ENCODE measurements around the gene TNFRSF8.

DNA sequence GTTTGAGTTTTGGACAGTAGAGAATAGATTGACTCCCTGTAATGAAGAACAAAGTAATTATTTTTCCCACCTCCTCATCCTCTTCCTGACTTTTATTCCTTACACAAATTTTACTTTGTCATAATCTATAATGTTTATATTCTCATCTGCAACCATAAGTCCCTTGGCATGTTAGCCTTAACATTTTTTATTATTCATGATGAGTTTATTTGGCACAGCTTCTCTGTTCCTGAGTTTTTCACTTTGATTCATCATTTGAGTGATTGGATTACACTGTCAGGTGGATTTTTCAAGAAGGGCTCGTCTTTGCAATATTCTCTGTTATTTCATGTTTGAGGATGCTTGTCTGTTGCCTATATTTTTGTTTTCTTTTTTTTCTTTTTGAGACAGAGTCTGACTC, 35.7 kb downstream of the TNFRSF8 start:
- TF ChIP-seq, protein P1, sequence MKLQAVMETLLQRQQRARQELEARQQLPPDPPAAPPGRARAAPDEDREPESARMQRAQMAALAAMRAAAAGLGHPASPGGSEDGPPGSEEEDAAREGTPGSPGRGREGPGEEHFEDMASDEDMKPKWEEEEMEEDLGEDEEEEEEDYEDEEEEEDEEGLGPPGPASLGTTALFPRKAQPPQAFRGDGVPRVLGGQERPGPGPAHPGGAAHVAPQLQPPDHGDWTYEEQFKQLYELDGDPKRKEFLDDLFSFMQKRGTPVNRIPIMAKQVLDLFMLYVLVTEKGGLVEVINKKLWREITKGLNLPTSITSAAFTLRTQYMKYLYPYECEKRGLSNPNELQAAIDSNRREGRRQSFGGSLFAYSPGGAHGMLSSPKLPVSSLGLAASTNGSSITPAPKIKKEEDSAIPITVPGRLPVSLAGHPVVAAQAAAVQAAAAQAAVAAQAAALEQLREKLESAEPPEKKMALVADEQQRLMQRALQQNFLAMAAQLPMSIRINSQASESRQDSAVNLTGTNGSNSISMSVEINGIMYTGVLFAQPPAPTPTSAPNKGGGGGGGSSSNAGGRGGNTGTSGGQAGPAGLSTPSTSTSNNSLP (IDR thresholded peaks at IDR 0.05; ENCODE audit: borderline replicate concordance, low read depth, low read length), result no peak
- no peak for TF ChIP-seq DNMT1 (IDR thresholded peaks at IDR 0.05)
- TF ChIP-seq, protein P2, sequence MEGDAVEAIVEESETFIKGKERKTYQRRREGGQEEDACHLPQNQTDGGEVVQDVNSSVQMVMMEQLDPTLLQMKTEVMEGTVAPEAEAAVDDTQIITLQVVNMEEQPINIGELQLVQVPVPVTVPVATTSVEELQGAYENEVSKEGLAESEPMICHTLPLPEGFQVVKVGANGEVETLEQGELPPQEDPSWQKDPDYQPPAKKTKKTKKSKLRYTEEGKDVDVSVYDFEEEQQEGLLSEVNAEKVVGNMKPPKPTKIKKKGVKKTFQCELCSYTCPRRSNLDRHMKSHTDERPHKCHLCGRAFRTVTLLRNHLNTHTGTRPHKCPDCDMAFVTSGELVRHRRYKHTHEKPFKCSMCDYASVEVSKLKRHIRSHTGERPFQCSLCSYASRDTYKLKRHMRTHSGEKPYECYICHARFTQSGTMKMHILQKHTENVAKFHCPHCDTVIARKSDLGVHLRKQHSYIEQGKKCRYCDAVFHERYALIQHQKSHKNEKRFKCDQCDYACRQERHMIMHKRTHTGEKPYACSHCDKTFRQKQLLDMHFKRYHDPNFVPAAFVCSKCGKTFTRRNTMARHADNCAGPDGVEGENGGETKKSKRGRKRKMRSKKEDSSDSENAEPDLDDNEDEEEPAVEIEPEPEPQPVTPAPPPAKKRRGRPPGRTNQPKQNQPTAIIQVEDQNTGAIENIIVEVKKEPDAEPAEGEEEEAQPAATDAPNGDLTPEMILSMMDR (IDR thresholded peaks at IDR 0.05 in 2 of 3, conservative IDR thresholded peaks at IDR 0.05 in 1 of 3; ENCODE audit: insufficient read depth in 2 of 3, low read depth in 1 of 3, low read length in 3 of 3), result no peak
